ENCODE data around the gene RAD51B. TPM values are rescaled to one million over a fixed set of nuclear protein-coding genes. Genes with fewer than 3 reads are reported as not detected.

The RAD51B gene
- total RNA-seq, 4 donors from 2014 or later: 12.6 to 26.4 (median 16.7) TPM

DNA sequence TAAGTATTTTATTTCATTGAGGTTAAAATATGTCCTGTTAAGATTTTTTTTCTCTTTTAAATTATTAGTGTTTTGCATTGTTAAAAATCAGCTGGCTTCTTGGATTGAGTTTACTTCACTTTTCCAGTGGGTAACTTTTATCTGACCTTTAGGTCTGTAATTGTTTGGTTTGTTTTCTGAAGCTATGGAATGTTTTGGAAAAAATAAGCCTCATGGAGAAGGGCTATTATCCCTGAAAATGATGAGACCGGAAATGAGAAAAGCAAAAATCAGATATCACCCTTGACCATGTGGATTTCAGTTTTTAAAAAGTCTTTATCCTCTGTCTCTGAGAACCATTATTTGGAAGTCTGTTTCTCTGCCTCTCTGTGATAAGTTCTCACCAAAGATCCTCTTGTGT lies 180.9 kb downstream of the RAD51B start:
- no peaks in the 10 kb centered on the region for H3K36me3 ChIP-seq
- H3K4me3 ChIP-seq: no peak overlapping the region
- peaks cover 0 to 5% (median 0%) of the 10 kb centered on the region in 4 donors for H3K9me3 ChIP-seq
- DNase-seq (ENCODE audit: low spot score in 2 of 2): no peak
- no peak for TF ChIP-seq EP300 (IDR thresholded peaks at IDR 0.05)
- TF ChIP-seq, protein P1, sequence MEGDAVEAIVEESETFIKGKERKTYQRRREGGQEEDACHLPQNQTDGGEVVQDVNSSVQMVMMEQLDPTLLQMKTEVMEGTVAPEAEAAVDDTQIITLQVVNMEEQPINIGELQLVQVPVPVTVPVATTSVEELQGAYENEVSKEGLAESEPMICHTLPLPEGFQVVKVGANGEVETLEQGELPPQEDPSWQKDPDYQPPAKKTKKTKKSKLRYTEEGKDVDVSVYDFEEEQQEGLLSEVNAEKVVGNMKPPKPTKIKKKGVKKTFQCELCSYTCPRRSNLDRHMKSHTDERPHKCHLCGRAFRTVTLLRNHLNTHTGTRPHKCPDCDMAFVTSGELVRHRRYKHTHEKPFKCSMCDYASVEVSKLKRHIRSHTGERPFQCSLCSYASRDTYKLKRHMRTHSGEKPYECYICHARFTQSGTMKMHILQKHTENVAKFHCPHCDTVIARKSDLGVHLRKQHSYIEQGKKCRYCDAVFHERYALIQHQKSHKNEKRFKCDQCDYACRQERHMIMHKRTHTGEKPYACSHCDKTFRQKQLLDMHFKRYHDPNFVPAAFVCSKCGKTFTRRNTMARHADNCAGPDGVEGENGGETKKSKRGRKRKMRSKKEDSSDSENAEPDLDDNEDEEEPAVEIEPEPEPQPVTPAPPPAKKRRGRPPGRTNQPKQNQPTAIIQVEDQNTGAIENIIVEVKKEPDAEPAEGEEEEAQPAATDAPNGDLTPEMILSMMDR (IDR thresholded peaks at IDR 0.05): no peak
- TF ChIP-seq POLR2A (IDR thresholded peaks at IDR 0.05): no peak
- no peaks in the 10 kb centered on the region for H3K27me3 ChIP-seq
- 35 to 45% methylated on average over 1 of the region's 1 CpG for WGBS, 2 donors
- peak overlapping the region in 1 of 4 donors; percentile 57 for H3K27ac ChIP-seq
- H3K4me1 ChIP-seq: peaks cover 0 to 13% (median 3%) of the 10 kb centered on the region in 4 donors

DNA sequence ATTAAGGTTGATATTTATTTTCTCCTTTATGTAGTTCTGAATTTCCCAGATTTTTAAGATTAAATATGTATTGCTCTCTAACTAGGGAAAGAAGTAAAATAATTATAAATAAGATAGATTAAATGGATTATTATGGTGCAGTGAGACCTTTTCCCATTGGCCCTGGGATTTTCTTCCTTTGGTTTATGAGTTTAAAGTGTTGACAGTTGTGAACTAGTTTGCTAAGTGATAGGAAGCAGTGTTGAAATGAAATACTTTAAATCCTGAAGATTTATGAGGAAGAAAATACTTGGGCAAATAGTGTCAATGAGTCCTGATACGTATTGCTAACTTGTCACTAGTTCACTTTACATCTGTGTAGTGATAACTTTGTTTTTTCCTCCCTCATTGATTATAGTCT lies 188.9 kb downstream of the RAD51B start:
- 95 to 100% methylated on average over 1 of the region's 1 CpG for WGBS, 2 donors
- Histone ChIP-seq H3K27me3 (no peaks in the 10 kb centered on the region), H3K4me3 (no peak overlapping the region), H3K9me3 (no peaks in the 10 kb centered on the region), H3K27ac (no peak overlapping the region), H3K36me3 (no peaks in the 10 kb centered on the region), H3K4me1 (peaks cover 0 to 26% (median 0%) of the 10 kb centered on the region in 4 donors)
- no peak for DNase-seq (ENCODE audit: low spot score in 2 of 2)
- TF ChIP-seq EP300 (IDR thresholded peaks at IDR 0.05): no peak
- TF ChIP-seq, protein P1 (IDR thresholded peaks at IDR 0.05): no peak
- TF ChIP-seq POLR2A (IDR thresholded peaks at IDR 0.05): no peak

DNA sequence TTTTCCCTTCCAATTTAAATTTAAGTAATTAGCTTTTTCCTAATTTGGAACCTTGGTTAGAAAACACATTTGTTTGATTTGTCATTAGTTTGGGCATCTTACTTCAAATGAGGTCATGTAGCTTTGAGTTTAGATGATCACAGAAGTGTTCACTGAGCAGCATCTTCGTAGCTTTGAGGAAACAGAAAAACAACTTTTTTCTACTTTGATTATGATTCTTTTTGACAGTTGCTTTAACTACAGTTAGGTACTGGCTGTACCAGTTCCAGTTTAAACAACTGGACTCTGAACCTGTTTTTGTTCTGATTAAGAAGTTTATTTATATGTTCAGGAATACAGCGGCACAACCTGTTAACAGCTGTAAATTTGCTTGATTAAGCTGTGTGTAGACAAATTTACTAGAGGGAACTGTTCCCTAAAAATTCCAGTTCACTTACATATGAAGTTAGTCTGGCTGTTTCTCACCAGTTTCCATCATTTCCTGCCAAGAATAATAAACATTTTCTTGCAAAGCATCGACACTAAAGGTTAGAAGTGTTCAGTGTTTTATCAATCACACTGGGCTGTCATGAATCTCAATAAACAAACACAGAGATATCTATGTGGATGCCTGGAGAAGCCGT lies 191.9 kb downstream of the RAD51B start:
- no peaks in the 10 kb centered on the region for H3K9me3 ChIP-seq
- WGBS, 2 donors: 42% methylated on average over 4 of the region's 4 CpGs
- TF ChIP-seq POLR2A (IDR thresholded peaks at IDR 0.05): no peak
- no peak for TF ChIP-seq EP300 (IDR thresholded peaks at IDR 0.05)
- TF ChIP-seq, protein P1 (IDR thresholded peaks at IDR 0.05): no peak
- H3K36me3 ChIP-seq: no peaks in the 10 kb centered on the region
- no peaks in the 10 kb centered on the region for H3K27me3 ChIP-seq
- H3K4me1 ChIP-seq: peaks cover 0 to 26% (median 0%) of the 10 kb centered on the region in 4 donors
- H3K27ac ChIP-seq: peak overlapping the region in 2 of 4 donors; percentile 0 to 61
- no peak overlapping the region for H3K4me3 ChIP-seq
- no peak for DNase-seq (ENCODE audit: low spot score in 2 of 2)

DNA sequence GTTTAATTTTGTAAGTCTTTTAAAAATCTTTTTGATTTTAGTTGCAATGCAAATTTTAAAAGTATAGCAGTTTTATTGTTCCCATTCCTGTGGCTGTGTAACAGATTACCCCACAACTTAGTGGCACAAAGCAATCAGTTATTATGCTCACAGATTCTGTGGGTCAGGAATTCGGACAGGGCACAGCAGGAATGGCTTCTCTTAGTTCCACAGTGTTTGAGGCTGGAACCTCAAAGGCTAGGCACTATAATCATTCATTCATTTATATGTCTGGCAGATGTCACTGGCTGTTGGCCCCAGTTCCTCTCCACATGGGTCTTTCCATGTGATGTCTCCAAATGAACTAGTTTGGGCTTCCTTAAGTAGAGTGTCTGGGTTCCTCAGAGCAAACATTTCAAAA lies 193.3 kb downstream of the RAD51B start:
- DNase-seq (ENCODE audit: low spot score in 2 of 2): no peak
- peak overlapping the region in 2 of 4 donors; percentile 4 to 24 for H3K27ac ChIP-seq
- WGBS, 2 donors: 26 to 44% methylated on average over 1 of the region's 1 CpG

DNA sequence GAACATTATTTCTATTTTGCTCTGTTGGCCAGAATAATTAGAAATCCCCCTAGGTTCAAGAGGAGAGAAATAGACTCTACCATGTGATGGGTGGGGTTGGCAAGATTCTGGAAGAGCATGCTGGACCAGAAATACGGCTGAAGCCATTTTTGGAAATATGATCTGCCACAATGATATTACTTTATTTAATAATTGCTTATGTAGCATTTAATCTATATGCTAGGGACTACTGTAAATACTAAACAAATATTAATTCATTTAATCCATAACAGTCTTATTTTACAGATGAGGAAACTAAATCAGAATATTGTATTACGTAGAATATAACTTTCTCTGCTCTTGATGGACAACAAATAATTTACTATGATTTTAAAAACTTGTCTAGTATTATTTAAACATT lies 193.7 kb downstream of the RAD51B start:
- H3K27me3 ChIP-seq: no peaks in the 10 kb centered on the region
- H3K9me3 ChIP-seq: no peaks in the 10 kb centered on the region
- no peaks in the 10 kb centered on the region for H3K36me3 ChIP-seq
- H3K4me1 ChIP-seq: peaks cover 0 to 26% (median 0%) of the 10 kb centered on the region in 4 donors
- H3K27ac ChIP-seq: no peak overlapping the region
- TF ChIP-seq EP300 (IDR thresholded peaks at IDR 0.05) (no peak), POLR2A (IDR thresholded peaks at IDR 0.05) (no peak)
- TF ChIP-seq, protein P1 (IDR thresholded peaks at IDR 0.05): no peak
- WGBS, 2 donors: 73 to 84% methylated on average over 2 of the region's 2 CpGs
- no peak overlapping the region for H3K4me3 ChIP-seq
- no peak for DNase-seq (ENCODE audit: low spot score in 2 of 2)

More for the DNA sequence above, 193.3 kb downstream of the RAD51B start:
- Histone ChIP-seq H3K4me1 (peaks cover 0 to 26% (median 0%) of the 10 kb centered on the region in 4 donors), H3K27me3 (no peaks in the 10 kb centered on the region), H3K4me3 (no peak overlapping the region), H3K9me3 (no peaks in the 10 kb centered on the region), H3K36me3 (no peaks in the 10 kb centered on the region)
- TF ChIP-seq EP300 (IDR thresholded peaks at IDR 0.05) (no peak), POLR2A (IDR thresholded peaks at IDR 0.05) (no peak)
- TF ChIP-seq, protein P1 (IDR thresholded peaks at IDR 0.05): no peak

Data from tibial nerve (tissue), 4 donors.